GM13977 (cell line): ENCODE results near the gene MBP.
"Not testable (repeated sequence)": the region's sequence is repeated elsewhere in the genome, so short reads cannot be mapped to it uniquely, and the experiment has no call there.

Experiments used
- DNase-seq: peaks from one replicate; pipeline ENCODE4 v3.0.0; 2012; ENCODE audit warnings: low spot score
- CTCF ChIP-seq: IDR thresholded peaks from 2 replicates; pipeline ENCODE4 v1.5.1; 2012; ENCODE audit warnings: mild to moderate bottlenecking, control low read depth; ENCODE audit not compliant: insufficient read depth; ENCODE audit errors: extremely low read depth, missing control alignments
- in situ Hi-C: fragments of 300-500 bp; cut with MboI; formaldehyde crosslinking; loops from one replicate; pipeline ENCODE4 v1.12.0; 2022; ENCODE audit warnings: low sequenced_read_pairs, low pct_unique_long_range_greater_than_20kb, mixed read lengths, inconsistent platforms; ENCODE audit not compliant: unreplicated experiment

The MBP gene

GRCh38 chr18:76948345-76948744 is 184.2 kb downstream of the MBP start:
- no peak for TF ChIP-seq CTCF
- no peak for DNase-seq

GRCh38 chr18:76944346-76944745 is 188.2 kb downstream of the MBP start:
- DNase-seq, in situ Hi-C loops: not testable (repeated sequence)

More at GRCh38 chr18:76948345-76948744, 184.2 kb downstream of the MBP start:
- in situ Hi-C loops: no loop called here

- TF ChIP-seq CTCF: no peak
- DNase-seq: no peak
- in situ Hi-C loops: no loop called here
Measured at GRCh38 chr18:76943542-76944339, 188.8 kb downstream of the MBP start.

- TF ChIP-seq CTCF: no peak
- in situ Hi-C loops: no loop called here
- no peak for DNase-seq
Measured at GRCh38 chr18:76941284-76941683, 191.3 kb downstream of the MBP start.

GRCh38 chr18:76938619-76939018 is 194.0 kb downstream of the MBP start:
- TF ChIP-seq CTCF: no peak
- DNase-seq: no peak
- in situ Hi-C loops: loop anchor here (10.0 kb wide), 1 partner anchor 46 kb away; no protein-coding TSS in a partner anchor

GRCh38 chr18:76937597-76937996 is 195.0 kb downstream of the MBP start:
- TF ChIP-seq CTCF: no peak
- in situ Hi-C loops: loop anchor here (10.0 kb wide), 1 partner anchor 47 kb away; no protein-coding TSS in a partner anchor
- no peak for DNase-seq

GRCh38 chr18:76936877-76937276 is 195.7 kb downstream of the MBP start:
- in situ Hi-C loops: loop anchor here (10.0 kb wide), 1 partner anchor 48 kb away; no protein-coding TSS in a partner anchor
- no peak for DNase-seq
- TF ChIP-seq CTCF: no peak
